HEK293T (cell line): ENCODE data around the gene TLR6.

Source experiments
- ARNT ChIP-seq: fragments of 450-650 bp; IDR thresholded peaks from 2 replicates; pipeline ENCODE4 v1.6.1; 2017; ENCODE audit warnings: mild to moderate bottlenecking
- BHLHE40 ChIP-seq: fragments of 450-650 bp; IDR thresholded peaks from 2 replicates; pipeline ENCODE4 v1.6.1; 2016; ENCODE audit warnings: mild to moderate bottlenecking, moderate library complexity, borderline replicate concordance
- CTBP1 ChIP-seq: fragments of 450-650 bp; IDR thresholded peaks from 2 replicates; pipeline ENCODE4 v1.6.1; 2016; ENCODE audit warnings: borderline replicate concordance
- ELF4 ChIP-seq: fragments of 450-650 bp; IDR thresholded peaks from 2 replicates; pipeline ENCODE4 v1.6.1; 2017; ENCODE audit warnings: antibody characterized with exemption
- FOXA1 ChIP-seq: fragments of 450-650 bp; IDR thresholded peaks from 2 replicates; pipeline ENCODE4 v1.6.1; 2016; ENCODE audit warnings: mild to moderate bottlenecking
- FOXK2 ChIP-seq: fragments of 450-650 bp; IDR thresholded peaks from 2 replicates; pipeline ENCODE4 v1.6.1; 2016; ENCODE audit warnings: mild to moderate bottlenecking
- FOXM1 ChIP-seq: fragments of 450-650 bp; IDR thresholded peaks from 2 replicates; pipeline ENCODE4 v1.6.1; 2017; ENCODE audit warnings: mild to moderate bottlenecking, borderline replicate concordance
- HDGF ChIP-seq: fragments of 450-650 bp; IDR thresholded peaks from 2 replicates; pipeline ENCODE4 v1.6.1; 2017; ENCODE audit warnings: antibody characterized with exemption, borderline replicate concordance
- L3MBTL2 ChIP-seq: fragments of 450-650 bp; conservative IDR thresholded peaks from 2 replicates; pipeline ENCODE4 v1.6.1; 2016; ENCODE audit warnings: mild to moderate bottlenecking
- NFRKB ChIP-seq: fragments of 450-650 bp; IDR thresholded peaks from 2 replicates; pipeline ENCODE4 v1.6.1; 2016; ENCODE audit warnings: mild to moderate bottlenecking, moderate library complexity
- SP1 ChIP-seq: fragments of 450-650 bp; IDR thresholded peaks from 2 replicates; pipeline ENCODE4 v1.6.1; 2017
- SUZ12 ChIP-seq: fragments of 450-650 bp; IDR thresholded peaks from 2 replicates; pipeline ENCODE4 v1.6.1; 2016; ENCODE audit warnings: mild to moderate bottlenecking
- TARDBP ChIP-seq: fragments of 450-650 bp; IDR thresholded peaks from 2 replicates; pipeline ENCODE4 v1.6.1; 2016
- ZNF384 ChIP-seq: fragments of 450-650 bp; IDR thresholded peaks from 2 replicates; pipeline ENCODE4 v1.6.1; 2016

DNA sequence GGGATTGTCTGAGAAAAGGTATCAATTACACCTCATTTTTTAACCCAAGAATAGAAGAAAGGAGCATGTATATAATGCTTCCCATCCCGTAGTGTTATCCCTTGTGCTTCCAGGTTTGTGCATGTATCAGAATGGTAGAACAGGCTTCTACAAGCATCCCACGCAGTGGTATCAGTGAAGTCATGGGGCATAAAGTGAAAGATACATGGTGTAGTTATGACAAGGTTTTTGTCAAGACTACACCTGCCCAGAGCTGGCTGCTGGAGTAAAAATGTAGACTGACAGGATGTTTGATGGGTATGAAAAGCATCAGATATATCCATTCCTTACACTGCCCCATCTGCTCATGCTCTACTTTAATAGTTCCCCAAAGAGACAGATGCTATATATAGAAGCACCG is 61.5 kb downstream of the TLR6 start:
- TF ChIP-seq ARNT (no peak), SUZ12 (no peak), ELF4 (no peak), BHLHE40 (no peak), FOXA1 (no peak), HDGF (no peak), ZNF384 (no peak), FOXM1 (no peak), SP1 (no peak), CTBP1 (no peak), TARDBP (no peak), FOXK2 (no peak), NFRKB (no peak), L3MBTL2 (no peak)
